ENCODE data around the gene NLN.
"Not testable (repeated sequence)": the region's sequence is repeated elsewhere in the genome, so short reads cannot be mapped to it uniquely, and the experiment has no call there.

Gene NLN

GRCh38 chr5:65721720-65722574 lies at the start of gene NLN, which contains the start of gene SGTB:
Gene NLN, plus strand, starts transcription at chr5:65722205. Its CDS starts 169 bp downstream, at chr5:65722374.
Gene SGTB, minus strand, starts transcription at chr5:65722109. Its CDS starts 1,302 bp downstream, at chr5:65720807.
- peak; percentile 81 for DNase-seq

DNA sequence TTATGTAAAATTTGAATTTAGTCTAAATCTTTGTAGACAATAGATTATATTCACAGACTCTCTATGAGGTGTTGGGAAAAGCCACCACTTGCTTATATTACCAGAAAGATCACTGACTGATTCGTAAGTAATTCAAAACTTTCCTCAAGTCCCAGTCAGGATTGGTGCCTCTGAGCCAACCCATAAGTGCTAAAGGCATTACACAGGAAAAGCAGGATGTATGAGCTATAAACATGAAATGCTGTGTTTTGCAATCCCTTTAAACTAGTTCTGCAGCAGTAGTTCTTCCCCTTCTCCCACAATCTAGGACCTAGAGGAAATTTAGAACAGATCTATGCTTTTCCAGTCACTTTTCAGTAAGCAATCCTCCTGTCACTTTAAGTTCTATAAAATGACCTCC lies 49.2 kb upstream of the NLN start:
- no peak for DNase-seq

- no peak for DNase-seq
These were observed 47.3 kb upstream of the NLN start for GRCh38 chr5:65674749-65675148.

DNA sequence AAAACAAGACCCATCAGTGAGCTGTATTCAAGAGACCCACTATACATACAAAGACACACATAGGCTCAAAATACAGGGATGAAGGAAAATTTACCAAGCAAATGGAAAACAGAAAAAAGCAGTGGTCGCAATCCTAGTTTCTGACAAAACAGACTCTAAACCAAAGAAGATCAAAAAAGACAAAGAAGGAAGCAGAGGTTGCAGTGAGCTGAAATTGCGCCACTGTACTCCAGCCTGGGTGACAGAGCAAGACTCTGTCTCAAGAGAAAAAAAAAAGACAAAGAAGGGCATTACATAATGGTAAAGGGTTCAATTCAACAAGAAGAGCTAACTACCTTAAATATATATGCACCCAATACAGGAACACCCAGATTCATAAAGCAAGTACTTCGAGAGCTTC lies 45.9 kb upstream of the NLN start:
- DNase-seq: not testable (repeated sequence)

- DNase-seq: no peak
These were observed 39.9 kb upstream of the NLN start for GRCh38 chr5:65682148-65682547.

- no peak for DNase-seq
These were observed 28.9 kb upstream of the NLN start for GRCh38 chr5:65693121-65693520.

- DNase-seq: no peak
These were observed 26.7 kb upstream of the NLN start for GRCh38 chr5:65695162-65695755.

DNA sequence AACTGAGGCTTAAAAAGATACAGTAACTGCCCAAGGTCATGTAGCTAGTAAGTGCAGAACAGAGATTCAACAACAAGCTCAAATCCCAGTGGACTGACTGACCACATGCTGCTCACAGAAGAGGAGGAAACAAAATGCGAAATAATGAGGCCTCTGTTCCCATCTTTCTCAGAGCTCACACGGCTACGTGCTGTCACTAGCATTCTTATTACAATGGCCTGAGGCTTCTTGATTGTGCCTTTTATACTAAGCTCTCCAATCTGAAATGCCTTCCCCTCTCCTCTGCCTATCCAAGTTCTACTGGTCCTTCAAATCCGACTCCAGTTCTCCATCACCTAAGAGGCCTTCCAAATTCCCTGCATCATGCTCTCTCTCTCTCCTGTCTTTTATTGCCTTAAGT lies 26.1 kb upstream of the NLN start:
- no peak for DNase-seq

- no peak for DNase-seq
These were observed 25.1 kb upstream of the NLN start for GRCh38 chr5:65696892-65697291.

GRCh38 chr5:65699338-65699737 lies 22.7 kb upstream of the NLN start:
- DNase-seq: no peak

DNA sequence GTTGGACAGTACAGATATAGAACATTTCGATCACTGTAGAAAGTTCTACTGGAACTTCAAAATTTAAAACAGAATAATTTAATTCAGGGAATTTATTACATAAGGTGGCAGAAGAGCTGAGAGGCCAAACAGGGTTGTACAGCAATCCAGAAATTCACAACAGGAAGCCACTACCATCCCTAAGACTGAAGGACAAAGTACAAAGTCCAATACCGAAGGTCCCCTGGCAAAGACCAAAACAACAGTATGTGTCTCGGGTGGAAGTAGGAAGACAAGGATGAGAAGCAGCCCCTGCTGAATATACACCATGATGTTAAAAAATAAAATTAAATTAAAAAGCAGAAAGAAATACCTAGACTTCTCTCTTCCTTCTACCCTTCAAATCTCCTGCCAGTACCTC lies 20.0 kb upstream of the NLN start:
- no peak for DNase-seq

- DNase-seq: no peak
These were observed 17.3 kb upstream of the NLN start for GRCh38 chr5:65704621-65705239.

DNA sequence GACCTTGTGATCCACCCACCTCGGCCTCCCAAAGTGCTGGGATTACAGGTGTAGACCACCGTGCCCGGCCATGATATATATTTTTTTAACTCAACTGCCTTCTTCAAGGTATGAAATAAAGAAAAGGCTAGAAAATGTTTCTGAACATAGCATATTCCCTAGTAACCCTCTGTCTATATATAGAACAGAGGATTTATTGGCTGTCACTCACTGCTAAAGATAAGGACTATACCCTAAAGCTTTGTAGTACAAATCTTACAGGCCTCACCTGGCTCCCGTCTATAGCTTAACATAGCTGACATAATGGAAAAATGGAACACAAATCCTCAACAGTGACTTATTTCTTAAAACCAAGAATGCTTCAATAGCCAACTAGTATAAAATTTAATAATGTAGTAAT lies 14.3 kb upstream of the NLN start:
- no peak for DNase-seq

- no peak for DNase-seq
These were observed 13.9 kb upstream of the NLN start for GRCh38 chr5:65708145-65708544.

DNA sequence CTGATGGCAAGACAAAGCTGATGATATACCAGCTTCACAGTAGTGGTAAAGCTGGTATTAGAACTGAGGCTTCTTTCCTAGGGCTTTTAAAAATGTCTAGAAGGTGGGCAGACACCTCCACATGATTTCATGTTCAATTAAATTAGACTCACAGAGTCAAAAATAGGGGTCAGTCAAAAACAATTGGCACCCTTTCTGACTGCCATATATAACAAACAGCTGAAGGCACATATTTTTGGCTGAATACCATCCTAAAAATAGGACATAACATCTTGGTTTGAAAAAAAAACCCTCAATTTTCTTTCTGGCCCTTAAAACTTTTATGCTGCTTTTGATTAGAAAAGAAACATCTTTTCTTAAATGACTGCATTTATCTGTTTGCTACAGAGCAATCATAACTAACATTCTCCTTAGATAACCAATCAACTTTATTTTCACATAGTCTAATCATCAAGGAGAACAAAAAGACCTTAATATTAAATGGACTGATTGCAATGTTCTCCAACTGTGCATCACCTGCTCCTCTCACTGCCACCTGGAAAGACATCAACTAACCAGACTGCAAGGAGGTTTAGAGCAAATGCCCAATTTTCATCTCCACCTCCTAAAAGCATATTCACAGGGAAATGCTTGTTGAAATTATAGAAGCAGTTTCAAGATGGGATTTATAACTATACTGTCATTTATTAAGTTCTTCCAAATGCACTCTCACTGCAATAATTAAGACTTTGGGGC lies 3.3 kb upstream of the NLN start:
- DNase-seq: no peak

GRCh38 chr5:65721050-65721719 lies 820 bp upstream of the NLN start:
- DNase-seq: no peak

DNA sequence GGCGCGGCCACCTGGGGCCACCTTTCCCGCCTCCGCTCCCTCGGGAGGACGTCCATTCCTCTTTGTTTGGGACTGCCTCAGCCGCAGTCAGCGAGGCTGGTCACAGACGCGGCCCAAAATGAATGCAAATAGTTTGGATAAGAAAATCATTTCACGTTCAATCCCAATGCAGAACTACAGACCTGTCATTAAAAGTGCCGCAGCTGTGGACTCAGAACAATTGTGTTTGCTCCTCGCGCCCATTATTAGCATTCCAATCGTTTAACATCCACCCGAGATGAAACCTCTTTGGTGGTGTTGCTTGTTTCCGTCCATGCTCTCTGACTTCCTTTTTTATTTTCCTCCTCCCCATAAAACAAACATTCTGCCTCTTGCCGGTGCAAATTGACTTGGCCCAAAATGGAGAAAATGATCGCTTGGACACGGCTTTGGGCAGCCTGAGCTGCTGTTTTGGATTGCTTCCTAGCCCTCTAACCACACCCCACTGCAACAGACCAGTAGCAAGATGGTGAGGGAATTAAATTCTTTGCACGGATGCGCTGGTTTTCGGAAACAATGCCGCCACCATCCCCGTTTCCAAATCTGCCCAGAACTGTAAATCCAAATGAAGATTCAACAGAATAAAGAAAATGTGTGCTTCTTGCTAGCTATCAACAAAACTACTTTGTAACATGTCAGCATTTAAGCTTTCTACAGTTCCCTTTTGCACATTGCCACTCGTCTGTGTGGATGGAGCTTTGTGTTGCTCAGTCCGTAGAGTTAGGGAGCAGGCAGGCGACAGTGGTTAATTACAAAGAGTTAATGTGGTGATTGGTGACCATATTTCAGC lies 784 bp downstream of the NLN start:
- DNase-seq: no peak

- no peak for DNase-seq
These were observed 5.6 kb downstream of the NLN start for GRCh38 chr5:65727491-65728156.

DNA sequence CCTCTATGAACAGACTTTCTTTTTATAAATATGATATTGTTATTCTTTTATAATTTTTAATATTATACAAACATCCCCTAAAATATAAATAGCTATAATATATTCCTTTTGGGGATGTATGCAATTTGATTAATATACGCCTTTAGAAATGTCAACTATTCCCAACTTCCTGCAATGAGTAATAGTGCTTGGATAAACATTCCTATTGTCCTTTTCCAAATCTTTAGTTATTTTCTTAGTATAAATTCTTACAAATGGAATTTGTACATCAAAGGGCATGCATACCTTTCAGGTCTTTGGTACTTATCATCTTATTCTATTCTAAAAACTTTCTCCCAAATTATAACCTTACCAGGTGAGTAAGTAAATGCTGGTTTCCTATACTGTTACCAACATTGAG lies 6.2 kb downstream of the NLN start:
- no peak for DNase-seq

GRCh38 chr5:65730910-65731309 lies 8.9 kb downstream of the NLN start:
- no peak for DNase-seq

DNA sequence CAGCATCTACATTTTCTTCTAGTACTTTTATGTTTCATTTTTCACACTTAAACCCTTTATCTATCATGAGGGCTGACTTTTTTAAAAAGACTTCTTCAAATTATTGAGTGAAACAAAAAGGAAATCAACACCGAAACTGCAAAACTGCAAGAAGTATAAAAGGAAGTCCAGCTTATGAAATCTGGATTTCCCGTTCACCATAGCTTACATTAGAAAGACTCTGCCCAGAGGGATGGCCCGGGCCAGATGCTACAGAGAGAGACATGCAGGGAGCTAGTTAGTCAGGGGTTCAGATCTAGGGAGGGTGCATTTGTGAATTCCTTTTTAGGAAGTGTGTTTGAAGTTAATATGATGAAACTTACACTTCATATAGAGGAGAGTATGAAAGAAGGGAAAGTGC lies 10.0 kb downstream of the NLN start:
- DNase-seq: not testable (repeated sequence)
